Osteoblast (primary cell): ENCODE results near the gene CDH4. TPM values are rescaled to one million over a fixed set of nuclear protein-coding genes. Genes with fewer than 3 reads are reported as not detected.

Experiments used
- DNase-seq: peaks from one replicate; pipeline ENCODE4 v3.0.0; 2011; ENCODE audit warnings: low spot score, mixed read lengths; ENCODE audit not compliant: insufficient read length; ENCODE audit errors: missing footprints
- H2AFZ ChIP-seq: 2 replicates; pipeline ENCODE4 v1.6.0; 2011; ENCODE audit warnings: mild to moderate bottlenecking, low read length
- H3K27ac ChIP-seq: 2 replicates; pipeline ENCODE4 v1.5.1; 2011; ENCODE audit warnings: mild to moderate bottlenecking, low read depth, low read length, moderate library complexity
- H3K27me3 ChIP-seq: 2 replicates; pipeline ENCODE4 v1.6.0; 2012; ENCODE audit warnings: mild to moderate bottlenecking, control low read depth, inconsistent platforms, low read length, moderate library complexity; ENCODE audit not compliant: insufficient read depth
- H3K36me3 ChIP-seq: 2 replicates; pipeline ENCODE4 v1.5.1; 2011; ENCODE audit warnings: mild to moderate bottlenecking, low read length, control low read depth, moderate library complexity; ENCODE audit not compliant: insufficient read depth
- H3K4me1 ChIP-seq: 2 replicates; pipeline ENCODE4 v1.5.1; 2011; ENCODE audit warnings: mild to moderate bottlenecking, low read length, control low read depth, moderate library complexity; ENCODE audit not compliant: insufficient read depth
- H3K4me2 ChIP-seq: 2 replicates; pipeline ENCODE4 v1.6.0; 2011; ENCODE audit warnings: mild to moderate bottlenecking, low read length; ENCODE audit not compliant: insufficient read depth
- H3K4me3 ChIP-seq: fragments of 200-600 bp; sonication (generic); 3 replicates; pipeline ENCODE4 v1.5.1; 2012; ENCODE audit warnings: mild to moderate bottlenecking, low read length, inconsistent platforms; ENCODE audit not compliant: insufficient read depth
- H3K79me2 ChIP-seq: 2 replicates; pipeline ENCODE4 v1.6.0; 2012; ENCODE audit warnings: mild to moderate bottlenecking, low read length, control low read depth, inconsistent platforms; ENCODE audit not compliant: insufficient read depth
- H3K9me3 ChIP-seq: 2 replicates; pipeline ENCODE4 v1.5.1; 2011; ENCODE audit warnings: low read depth, low read length, control low read depth
- H4K20me1 ChIP-seq: 2 replicates; pipeline ENCODE4 v1.6.0; 2012; ENCODE audit warnings: mild to moderate bottlenecking, low read length, control low read depth; ENCODE audit not compliant: insufficient read depth
- CTCF ChIP-seq: IDR thresholded peaks from 2 replicates; pipeline ENCODE4 v1.5.1; 2011; ENCODE audit warnings: mild to moderate bottlenecking, low read depth, low read length, moderate library complexity; ENCODE audit errors: extremely low read depth
- total RNA-seq: library from RNA; depleted of rRNA; stranded (reverse); fragments of >200 nt; gene quantifications from 2 replicates; pipeline ENCODE4 v1.2.3, GENCODE V29; 2012

The CDH4 gene
- total RNA-seq, 1 donor, result 1.1 TPM

- Histone ChIP-seq H3K79me2 (no peaks in the 10 kb centered on the region), H3K4me1 (no peaks in the 10 kb centered on the region), H3K27me3 (no peaks in the 10 kb centered on the region), H3K4me2 (no peak overlapping the region), H3K9me3 (no peaks in the 10 kb centered on the region), H2AFZ (no peak overlapping the region), H3K36me3 (no peaks in the 10 kb centered on the region), H3K27ac (no peak overlapping the region), H4K20me1 (no peaks in the 10 kb centered on the region), H3K4me3 (no peak overlapping the region)
- peak; percentile 54 for DNase-seq
- TF ChIP-seq CTCF, result no peak
Measured at GRCh38 chr20:61848851-61849250, 596.8 kb downstream of the CDH4 start.

DNA sequence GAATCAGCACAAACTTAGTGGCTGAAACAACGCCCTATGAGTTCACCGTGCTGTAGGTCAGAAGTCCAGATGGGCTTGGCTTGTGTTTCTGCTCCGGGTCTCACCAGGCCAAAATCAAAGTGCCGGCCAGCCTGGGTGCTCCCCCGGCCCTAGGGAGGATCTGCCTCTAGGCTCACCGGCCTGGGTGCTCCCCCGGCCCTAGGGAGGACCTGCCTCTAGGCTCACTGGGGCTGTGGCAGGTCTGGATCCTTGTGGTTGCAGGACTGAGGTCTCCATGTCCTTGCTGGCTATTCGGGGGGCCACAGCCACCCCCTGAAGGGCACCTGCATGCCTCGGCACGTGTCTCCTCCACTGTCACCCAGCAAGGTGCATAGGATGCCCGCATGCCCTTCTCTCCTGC, 597.3 kb downstream of the CDH4 start:
- TF ChIP-seq CTCF, result no peak

GRCh38 chr20:61849822-61850221, 597.8 kb downstream of the CDH4 start:
- no peak for TF ChIP-seq CTCF

More for the DNA sequence above, 597.3 kb downstream of the CDH4 start:
- no peaks in the 10 kb centered on the region for H3K27me3 ChIP-seq
- H4K20me1 ChIP-seq, result no peaks in the 10 kb centered on the region
- no peak overlapping the region for H2AFZ ChIP-seq
- H3K9me3 ChIP-seq, result no peaks in the 10 kb centered on the region
- no peak overlapping the region for H3K4me2 ChIP-seq
- H3K27ac ChIP-seq, result no peak overlapping the region
- no peak overlapping the region for H3K4me3 ChIP-seq
- peak; percentile 38 for DNase-seq
- H3K4me1 ChIP-seq, result no peaks in the 10 kb centered on the region
- no peaks in the 10 kb centered on the region for H3K36me3 ChIP-seq
- H3K79me2 ChIP-seq, result no peaks in the 10 kb centered on the region

DNA sequence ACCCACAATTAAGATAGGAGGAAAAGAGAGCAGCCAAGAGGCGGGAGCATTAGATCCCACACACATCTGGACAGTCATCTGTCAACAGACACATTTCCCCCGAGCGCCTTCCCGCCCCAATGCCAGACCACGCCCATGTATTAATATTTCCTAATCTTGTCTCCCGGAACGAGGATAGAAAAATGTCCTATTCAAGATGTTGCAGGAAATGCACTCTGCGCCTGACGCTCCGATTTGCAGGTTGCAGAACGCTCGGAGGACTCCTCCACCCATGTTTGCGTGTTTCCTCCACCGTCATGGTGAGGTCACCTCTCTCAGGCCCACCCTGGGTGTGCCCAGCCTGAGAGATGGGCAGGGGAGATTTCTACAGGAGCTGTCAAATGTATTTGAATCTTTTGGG, 598.4 kb downstream of the CDH4 start:
- H3K36me3 ChIP-seq, result no peaks in the 10 kb centered on the region
- peak; percentile 72 for DNase-seq
- H2AFZ ChIP-seq, result no peak overlapping the region
- no peak overlapping the region for H3K4me3 ChIP-seq
- no peak overlapping the region for H3K27ac ChIP-seq
- no peaks in the 10 kb centered on the region for H3K4me1 ChIP-seq
- H3K79me2 ChIP-seq, result no peaks in the 10 kb centered on the region
- no peaks in the 10 kb centered on the region for H4K20me1 ChIP-seq
- no peak for TF ChIP-seq CTCF
- H3K27me3 ChIP-seq, result no peaks in the 10 kb centered on the region
- H3K9me3 ChIP-seq, result no peaks in the 10 kb centered on the region
- H3K4me2 ChIP-seq, result no peak overlapping the region

More at GRCh38 chr20:61849822-61850221, 597.8 kb downstream of the CDH4 start:
- no peaks in the 10 kb centered on the region for H3K79me2 ChIP-seq
- no peaks in the 10 kb centered on the region for H3K4me1 ChIP-seq
- H3K27me3 ChIP-seq, result no peaks in the 10 kb centered on the region
- no peak overlapping the region for H3K4me2 ChIP-seq
- no peaks in the 10 kb centered on the region for H3K9me3 ChIP-seq
- no peak overlapping the region for H3K27ac ChIP-seq
- peak; percentile 59 for DNase-seq
- no peak overlapping the region for H3K4me3 ChIP-seq
- H3K36me3 ChIP-seq, result no peaks in the 10 kb centered on the region
- no peaks in the 10 kb centered on the region for H4K20me1 ChIP-seq
- no peak overlapping the region for H2AFZ ChIP-seq
